GM12864 (cell line): ENCODE results near the gene SURF1.
"Not testable (repeated sequence)": the region's sequence is repeated elsewhere in the genome, so short reads cannot be mapped to it uniquely, and the experiment has no call there.

ENCODE experiments used
- DNase-seq: peaks from one replicate; pipeline ENCODE4 v3.0.0-alpha.2; 2011; ENCODE audit warnings: low read depth
- H3K4me3 ChIP-seq: 2 replicates; pipeline ENCODE4 v1.5.1; 2011; ENCODE audit warnings: mild to moderate bottlenecking, low read depth, low read length, control low read depth
- TF ChIP-seq, protein P1 (sequence below): IDR thresholded peaks from 2 replicates; pipeline ENCODE4 v1.5.1; 2011; ENCODE audit warnings: low read depth, mild to moderate bottlenecking, moderate library complexity, low read length, control low read depth, inconsistent platforms; ENCODE audit errors: missing control alignments

Gene SURF1

DNA sequence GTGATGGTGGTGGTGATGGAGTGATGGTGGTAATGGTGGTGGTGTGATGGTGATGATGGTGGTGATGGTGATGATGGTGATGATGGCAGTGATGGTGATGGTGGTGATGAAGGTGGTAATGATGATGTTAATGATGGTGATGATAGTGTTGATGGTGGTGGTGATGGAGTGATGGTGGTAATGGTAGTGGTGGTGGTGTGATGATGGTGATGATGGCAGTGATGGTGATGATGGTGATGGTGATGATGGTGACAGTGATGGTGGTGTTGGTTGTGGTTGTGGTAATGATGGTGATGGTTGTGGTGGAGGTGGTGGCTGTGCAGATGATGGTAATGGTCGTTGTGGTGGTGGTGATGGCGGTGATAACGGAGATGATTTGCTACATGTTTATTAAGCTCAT is 27.2 kb upstream of the SURF1 start:
- H3K4me3 ChIP-seq = no peak overlapping the region
- TF ChIP-seq, protein P1, sequence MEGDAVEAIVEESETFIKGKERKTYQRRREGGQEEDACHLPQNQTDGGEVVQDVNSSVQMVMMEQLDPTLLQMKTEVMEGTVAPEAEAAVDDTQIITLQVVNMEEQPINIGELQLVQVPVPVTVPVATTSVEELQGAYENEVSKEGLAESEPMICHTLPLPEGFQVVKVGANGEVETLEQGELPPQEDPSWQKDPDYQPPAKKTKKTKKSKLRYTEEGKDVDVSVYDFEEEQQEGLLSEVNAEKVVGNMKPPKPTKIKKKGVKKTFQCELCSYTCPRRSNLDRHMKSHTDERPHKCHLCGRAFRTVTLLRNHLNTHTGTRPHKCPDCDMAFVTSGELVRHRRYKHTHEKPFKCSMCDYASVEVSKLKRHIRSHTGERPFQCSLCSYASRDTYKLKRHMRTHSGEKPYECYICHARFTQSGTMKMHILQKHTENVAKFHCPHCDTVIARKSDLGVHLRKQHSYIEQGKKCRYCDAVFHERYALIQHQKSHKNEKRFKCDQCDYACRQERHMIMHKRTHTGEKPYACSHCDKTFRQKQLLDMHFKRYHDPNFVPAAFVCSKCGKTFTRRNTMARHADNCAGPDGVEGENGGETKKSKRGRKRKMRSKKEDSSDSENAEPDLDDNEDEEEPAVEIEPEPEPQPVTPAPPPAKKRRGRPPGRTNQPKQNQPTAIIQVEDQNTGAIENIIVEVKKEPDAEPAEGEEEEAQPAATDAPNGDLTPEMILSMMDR = no peak
- DNase-seq = no peak

DNA sequence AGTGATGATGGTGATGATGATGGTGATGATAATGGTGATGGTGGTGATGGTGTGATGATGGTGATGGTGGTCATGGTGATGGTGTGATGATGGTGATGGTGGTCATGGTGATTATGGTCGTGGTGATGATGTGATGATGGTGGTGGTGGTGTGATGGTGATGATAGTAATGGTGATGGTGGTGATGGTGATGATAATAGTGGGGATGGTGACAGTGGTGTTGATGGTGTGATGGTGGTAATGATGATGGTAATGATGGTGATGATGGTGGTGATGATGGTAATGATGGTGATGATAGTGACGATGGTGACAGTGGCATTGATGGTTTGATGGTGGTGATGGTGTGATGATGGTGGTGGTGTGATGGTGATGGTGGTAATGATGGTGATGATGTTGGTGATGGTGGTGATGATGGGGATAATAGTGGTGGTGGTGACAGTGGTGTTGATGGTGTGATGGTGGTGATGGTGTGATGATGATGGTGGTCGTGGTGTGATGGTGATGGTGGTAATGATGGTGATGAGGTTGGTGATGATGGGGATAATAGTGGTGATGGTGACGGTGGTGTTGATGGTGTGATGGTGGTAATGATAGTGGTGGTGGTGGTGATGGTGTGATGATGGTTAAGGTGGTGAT is 26.3 kb upstream of the SURF1 start:
- TF ChIP-seq, protein P1 = no peak
- H3K4me3 ChIP-seq = no peak overlapping the region
- DNase-seq = no peak

- no peak overlapping the region for H3K4me3 ChIP-seq
- DNase-seq = no peak
- TF ChIP-seq, protein P1 = no peak
Observed at GRCh38 chr9:133380734-133381133, 24.4 kb upstream of the SURF1 start.

DNA sequence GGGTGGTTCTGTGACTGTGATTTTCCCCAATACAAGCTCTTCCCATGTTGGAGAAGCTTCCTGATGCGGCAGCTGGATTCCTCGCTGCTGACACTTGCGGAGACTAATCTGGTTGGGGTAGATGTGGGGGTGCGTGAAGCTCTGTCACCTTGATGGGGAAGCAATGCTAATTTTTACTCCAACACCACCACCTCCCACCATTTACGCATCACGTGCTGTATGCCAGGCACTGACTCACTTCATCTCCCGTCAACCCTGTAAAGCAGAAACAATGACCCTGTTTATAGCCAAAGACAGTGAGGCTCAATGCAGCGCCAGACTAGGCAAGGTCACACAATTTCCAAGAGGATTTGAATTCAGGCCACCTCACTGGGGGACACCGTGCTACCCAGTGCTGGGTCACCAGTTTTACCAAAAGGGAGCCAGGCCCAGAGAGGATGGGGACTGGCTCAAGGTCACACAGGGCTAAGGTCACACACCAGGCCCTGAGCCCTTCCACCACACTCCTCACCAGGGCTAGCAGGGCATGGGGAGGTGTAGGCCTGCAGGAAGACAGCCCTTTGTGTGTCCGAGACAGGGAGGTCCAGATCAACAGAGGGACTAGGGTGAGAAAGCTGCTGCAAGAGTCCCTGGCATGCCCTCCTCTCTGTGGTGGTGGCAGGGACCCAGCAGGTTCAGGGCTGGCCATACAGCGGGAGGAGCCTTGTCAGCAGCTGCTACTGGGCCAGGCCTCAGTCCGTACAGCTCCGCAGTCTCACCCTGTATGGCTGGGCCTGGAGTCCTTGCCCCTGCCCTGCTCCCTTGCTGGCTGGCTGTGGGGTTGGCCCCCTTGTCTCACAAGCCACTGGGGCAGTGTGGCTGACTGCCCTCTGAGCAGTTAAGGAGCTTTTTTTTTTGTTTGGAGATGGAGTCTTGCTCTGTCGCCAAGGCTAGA is 23.1 kb upstream of the SURF1 start:
- TF ChIP-seq, protein P1 = no peak
- no peak for DNase-seq
- no peak overlapping the region for H3K4me3 ChIP-seq

DNA sequence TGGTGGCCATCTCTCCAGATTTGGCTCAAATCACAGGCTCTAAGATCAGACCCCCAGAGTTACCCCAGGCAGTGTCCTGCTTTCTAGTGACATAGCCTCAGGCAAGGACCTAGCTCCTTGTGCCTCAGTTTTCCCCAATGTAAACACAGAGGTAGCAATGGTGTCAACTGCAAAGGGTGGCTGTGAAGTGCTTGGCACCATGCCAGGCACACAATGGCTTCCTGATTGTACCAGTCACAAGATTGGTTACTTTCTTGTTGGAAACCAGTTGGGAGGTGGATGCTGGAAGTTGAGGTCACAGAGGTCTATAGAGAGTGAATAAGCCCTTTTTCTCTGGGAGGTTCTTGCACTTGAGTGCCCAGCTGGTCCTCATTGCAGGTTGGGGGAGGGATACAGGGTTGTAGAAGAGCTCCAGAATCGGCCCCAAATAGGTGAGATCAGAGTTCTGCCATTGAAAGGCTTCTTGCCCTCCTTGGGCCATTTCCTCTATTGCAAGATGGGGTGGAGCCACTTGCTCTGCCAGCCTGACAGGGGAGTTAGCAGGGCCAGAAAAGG is 22.2 kb upstream of the SURF1 start:
- H3K4me3 ChIP-seq = no peak overlapping the region
- DNase-seq = no peak
- TF ChIP-seq, protein P1 = no peak

DNA sequence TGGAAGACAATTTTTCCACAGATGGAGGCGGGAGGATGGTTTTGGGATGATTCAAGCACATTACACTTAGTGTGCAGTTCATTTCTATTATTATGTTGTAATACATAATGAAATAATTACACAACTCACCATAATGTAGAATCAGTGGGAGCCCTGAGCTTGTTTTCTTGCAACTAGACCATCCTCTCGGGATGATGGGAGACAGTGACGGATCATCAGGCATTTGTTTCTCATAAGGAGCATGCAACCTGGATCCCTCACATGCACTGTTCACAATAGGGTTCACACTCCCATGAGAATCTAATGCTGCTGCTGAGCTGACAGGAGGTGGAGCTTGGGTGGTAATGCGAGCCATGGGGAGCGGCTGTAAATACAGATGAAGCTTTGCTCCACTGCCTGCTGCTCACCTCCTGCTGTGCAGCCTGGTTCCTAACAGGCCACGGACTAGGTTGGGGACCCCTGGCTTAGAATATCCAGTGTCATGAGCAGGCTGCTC is 21.5 kb upstream of the SURF1 start:
- DNase-seq = no peak
- TF ChIP-seq, protein P1 = no peak
- no peak overlapping the region for H3K4me3 ChIP-seq

- not testable (repeated sequence) for DNase-seq, H3K4me3 ChIP-seq
Observed at GRCh38 chr9:133377280-133377679, 21.0 kb upstream of the SURF1 start.
